Measurements from ENCODE around the gene CAPN14.

The CAPN14 gene

DNA sequence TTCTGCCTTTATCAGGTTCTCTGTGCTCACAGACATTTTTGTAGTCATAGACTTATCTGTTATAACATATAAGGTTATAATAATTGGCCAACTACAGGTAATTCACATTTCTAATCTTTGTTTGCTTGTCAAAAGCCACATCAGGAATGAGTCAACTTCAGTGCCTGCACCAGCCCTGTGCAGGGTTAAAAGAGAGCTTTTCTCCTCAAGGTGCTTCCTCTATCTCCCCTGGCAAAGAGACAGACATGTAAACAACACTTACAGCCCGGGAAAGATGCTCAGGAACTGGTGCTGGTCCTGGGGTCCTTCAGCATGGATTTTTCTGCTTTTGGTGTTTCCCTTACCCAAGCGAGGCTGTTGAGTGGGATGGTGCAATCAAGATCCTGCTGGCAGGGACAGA lies 9.0 kb upstream of the CAPN14 start:
- in situ Hi-C loops (cut with HindIII; ENCODE audit: low pct_ligation_motif_present, low sequenced_read_pairs): no loop called here
- H3K27me3 ChIP-seq (replicated peaks): no peaks in the 10 kb centered on the region

DNA sequence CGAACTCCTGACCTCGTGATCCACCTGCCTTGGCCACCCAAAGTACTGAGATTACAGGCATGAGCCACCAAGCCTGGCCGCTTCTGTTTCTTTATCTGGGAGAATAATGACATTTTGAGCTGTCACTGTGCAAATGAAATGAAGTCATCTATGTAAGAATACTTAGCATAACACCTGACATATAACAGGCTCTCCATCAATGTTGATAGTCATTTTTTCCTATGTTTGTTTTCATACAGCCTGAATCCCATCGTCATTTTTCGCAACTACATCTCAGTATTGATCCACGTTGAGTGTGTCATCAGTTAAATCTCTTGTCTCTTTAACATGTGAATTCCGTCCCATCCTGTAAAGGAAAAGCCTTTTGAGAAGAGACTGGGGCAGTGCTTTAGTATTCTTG lies 6.4 kb upstream of the CAPN14 start:
- no peak for DNase-seq
- TF ChIP-seq, protein P1, sequence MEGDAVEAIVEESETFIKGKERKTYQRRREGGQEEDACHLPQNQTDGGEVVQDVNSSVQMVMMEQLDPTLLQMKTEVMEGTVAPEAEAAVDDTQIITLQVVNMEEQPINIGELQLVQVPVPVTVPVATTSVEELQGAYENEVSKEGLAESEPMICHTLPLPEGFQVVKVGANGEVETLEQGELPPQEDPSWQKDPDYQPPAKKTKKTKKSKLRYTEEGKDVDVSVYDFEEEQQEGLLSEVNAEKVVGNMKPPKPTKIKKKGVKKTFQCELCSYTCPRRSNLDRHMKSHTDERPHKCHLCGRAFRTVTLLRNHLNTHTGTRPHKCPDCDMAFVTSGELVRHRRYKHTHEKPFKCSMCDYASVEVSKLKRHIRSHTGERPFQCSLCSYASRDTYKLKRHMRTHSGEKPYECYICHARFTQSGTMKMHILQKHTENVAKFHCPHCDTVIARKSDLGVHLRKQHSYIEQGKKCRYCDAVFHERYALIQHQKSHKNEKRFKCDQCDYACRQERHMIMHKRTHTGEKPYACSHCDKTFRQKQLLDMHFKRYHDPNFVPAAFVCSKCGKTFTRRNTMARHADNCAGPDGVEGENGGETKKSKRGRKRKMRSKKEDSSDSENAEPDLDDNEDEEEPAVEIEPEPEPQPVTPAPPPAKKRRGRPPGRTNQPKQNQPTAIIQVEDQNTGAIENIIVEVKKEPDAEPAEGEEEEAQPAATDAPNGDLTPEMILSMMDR (IDR thresholded peaks at IDR 0.05; ENCODE audit: low read depth, low read length, missing control alignments): no peak
- Histone ChIP-seq H3K27ac (no peak overlapping the region), H3K36me3 (replicated peaks) (no peaks in the 10 kb centered on the region), H3K27me3 (replicated peaks) (no peaks in the 10 kb centered on the region), H3K4me3 (ENCODE audit: low read depth, low read length) (no peak overlapping the region)
- in situ Hi-C loops (cut with HindIII; ENCODE audit: low pct_ligation_motif_present, low sequenced_read_pairs): no loop called here

More for the DNA sequence above, 9.0 kb upstream of the CAPN14 start:
- TF ChIP-seq, protein P1 (IDR thresholded peaks at IDR 0.05; ENCODE audit: low read depth, low read length, missing control alignments): no peak
- no peak for DNase-seq
- Histone ChIP-seq H3K27ac (no peak overlapping the region), H3K4me3 (ENCODE audit: low read depth, low read length) (no peak overlapping the region), H3K36me3 (replicated peaks) (no peaks in the 10 kb centered on the region)

DNA sequence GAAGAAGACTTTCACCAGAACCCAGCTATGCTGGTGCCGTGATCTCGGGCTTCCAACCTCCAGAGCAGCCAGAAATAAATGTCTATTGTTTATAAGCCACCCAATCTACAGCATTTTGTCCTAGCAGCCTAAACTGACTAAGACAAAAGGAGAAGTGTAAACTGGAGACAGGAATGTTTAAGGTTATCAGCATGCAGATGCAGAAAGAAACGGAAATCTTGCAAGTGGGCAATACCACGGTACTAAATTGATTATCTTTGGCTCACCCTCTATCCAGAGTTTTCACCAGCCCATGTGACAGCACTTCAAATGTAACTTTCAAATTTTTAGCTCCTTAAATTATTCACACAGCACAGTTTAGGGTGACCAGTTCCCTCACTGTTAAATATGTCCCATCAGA lies 5.7 kb upstream of the CAPN14 start:
- in situ Hi-C loops (cut with HindIII; ENCODE audit: low pct_ligation_motif_present, low sequenced_read_pairs): no loop called here
- TF ChIP-seq, protein P1 (IDR thresholded peaks at IDR 0.05; ENCODE audit: low read depth, low read length, missing control alignments): no peak
- no peaks in the 10 kb centered on the region for H3K27me3 ChIP-seq (replicated peaks)
- no peak overlapping the region for H3K4me3 ChIP-seq (ENCODE audit: low read depth, low read length)
- H3K36me3 ChIP-seq (replicated peaks): no peaks in the 10 kb centered on the region
- no peak overlapping the region for H3K27ac ChIP-seq
- no peak for DNase-seq

DNA sequence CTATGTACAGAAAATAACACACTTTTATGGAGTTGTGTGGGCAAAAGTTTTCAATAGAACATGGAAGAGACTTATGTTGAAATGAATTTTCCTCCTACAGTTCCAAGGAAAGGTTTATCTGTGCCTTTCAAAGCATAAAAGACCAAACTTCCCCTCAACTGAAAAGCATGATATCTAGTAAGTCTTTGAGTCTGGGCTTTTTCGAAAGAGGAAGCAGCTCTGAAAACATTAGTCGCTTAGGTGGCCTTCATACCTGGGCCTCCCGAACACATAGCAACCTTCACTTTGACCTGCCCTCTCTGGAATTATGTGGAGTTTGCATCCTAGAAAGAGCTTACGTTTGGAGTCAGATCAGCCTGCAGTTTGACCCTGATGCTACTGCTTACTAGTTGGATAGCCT lies 4.8 kb upstream of the CAPN14 start:
- Histone ChIP-seq H3K4me3 (ENCODE audit: low read depth, low read length) (no peak overlapping the region), H3K27ac (no peak overlapping the region), H3K36me3 (replicated peaks) (no peaks in the 10 kb centered on the region), H3K27me3 (replicated peaks) (no peaks in the 10 kb centered on the region)
- in situ Hi-C loops (cut with HindIII; ENCODE audit: low pct_ligation_motif_present, low sequenced_read_pairs): no loop called here
- no peak for DNase-seq
- TF ChIP-seq, protein P1 (IDR thresholded peaks at IDR 0.05; ENCODE audit: low read depth, low read length, missing control alignments): no peak

DNA sequence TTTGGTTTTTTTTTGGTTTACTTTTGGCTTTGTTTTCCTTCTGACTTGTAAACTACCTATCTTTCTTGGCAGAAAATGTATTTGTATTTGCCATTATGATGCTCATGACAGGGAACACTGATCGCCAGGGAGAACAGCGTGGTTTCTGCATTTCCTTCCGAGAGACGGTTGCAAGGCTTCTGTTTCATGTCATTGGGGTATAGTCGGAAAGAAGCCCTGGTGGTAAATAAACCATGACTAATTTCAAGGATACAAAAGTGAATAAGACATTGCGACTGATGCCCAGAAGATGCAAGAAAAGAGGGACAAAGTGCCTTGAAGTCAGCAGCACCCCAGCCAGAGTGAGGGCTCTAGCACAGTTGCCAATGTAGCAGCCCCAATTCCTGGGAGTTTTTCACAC lies 4.2 kb upstream of the CAPN14 start:
- Histone ChIP-seq H3K27ac (no peak overlapping the region), H3K4me3 (ENCODE audit: low read depth, low read length) (no peak overlapping the region), H3K36me3 (replicated peaks) (no peaks in the 10 kb centered on the region), H3K27me3 (replicated peaks) (no peaks in the 10 kb centered on the region)
- in situ Hi-C loops (cut with HindIII; ENCODE audit: low pct_ligation_motif_present, low sequenced_read_pairs): no loop called here
- TF ChIP-seq, protein P1 (IDR thresholded peaks at IDR 0.05; ENCODE audit: low read depth, low read length, missing control alignments): no peak
- DNase-seq: no peak

DNA sequence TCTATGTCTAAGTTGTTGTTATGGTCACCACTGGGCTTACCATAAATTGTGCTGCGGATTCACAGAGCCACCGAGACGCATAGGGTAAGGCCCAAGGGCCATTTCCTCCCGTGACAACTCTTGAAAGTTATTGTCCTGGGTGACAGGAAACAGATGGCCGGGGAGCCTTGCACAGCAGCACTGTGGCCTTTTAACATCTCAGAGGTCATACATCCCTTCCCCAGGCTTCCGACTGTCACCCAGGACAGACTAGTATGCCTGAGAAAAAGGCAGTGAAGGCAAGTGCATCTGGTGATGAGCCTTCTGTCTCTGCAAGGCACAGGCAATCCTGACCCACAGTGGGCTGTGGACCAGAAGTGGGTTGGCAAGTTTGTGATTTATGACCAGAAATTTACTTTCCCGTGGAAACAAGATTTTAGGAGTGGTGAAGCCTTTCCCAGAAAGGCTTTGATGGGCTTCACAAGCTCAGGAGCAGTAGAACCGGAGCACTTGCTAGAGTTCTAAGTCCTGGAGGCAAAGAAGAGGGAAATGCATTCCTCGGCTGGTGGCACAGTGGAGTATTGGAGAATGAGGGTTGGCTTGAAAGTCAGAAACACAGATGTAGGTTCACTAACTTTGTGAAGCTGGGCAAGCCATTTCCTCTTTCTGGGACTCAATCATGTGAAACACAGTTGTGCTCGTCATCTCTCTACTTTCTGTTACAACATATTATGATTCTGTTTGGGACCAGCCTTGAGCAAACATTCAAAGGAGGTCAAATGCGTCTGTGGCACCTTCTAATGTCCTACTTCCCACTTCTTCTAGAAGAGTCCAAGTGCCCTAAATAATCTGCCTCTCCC lies 2.0 kb upstream of the CAPN14 start:
- no peaks in the 10 kb centered on the region for H3K36me3 ChIP-seq (replicated peaks)
- in situ Hi-C loops (cut with HindIII; ENCODE audit: low pct_ligation_motif_present, low sequenced_read_pairs): no loop called here
- no peak for DNase-seq
- H3K4me3 ChIP-seq (ENCODE audit: low read depth, low read length): no peak overlapping the region
- no peaks in the 10 kb centered on the region for H3K27me3 ChIP-seq (replicated peaks)
- H3K27ac ChIP-seq: no peak overlapping the region
- TF ChIP-seq, protein P1 (IDR thresholded peaks at IDR 0.05; ENCODE audit: low read depth, low read length, missing control alignments): no peak
